ENCODE results near the gene RXFP4. TPM values are rescaled to one million over a fixed set of nuclear protein-coding genes. Genes with fewer than 3 reads are reported as not detected.

The RXFP4 gene
- total and polyA plus RNA-seq, 2 of the 13 experiments (the other 11 are each of a cell fraction or from before 2014, with no cell fraction given) = 0.38 to 1.4 TPM

DNA sequence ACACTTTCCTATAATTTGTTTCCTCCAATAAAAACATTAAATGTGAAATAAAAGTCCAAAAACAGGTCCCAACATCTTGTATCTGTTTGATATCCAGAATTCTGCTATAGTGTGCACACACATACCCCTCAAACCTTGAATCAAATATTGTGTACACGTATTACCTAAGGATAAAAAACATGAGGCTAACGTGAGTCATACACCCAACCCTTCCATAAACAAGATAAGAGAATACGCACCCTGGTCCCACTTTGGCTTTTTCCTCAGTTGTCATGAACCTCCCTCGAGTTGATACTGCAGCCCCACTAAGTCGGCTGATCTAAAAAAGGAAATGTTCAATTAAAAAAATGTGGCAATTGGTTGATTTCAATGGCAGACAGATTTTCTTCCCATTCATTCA lies 12.4 kb upstream of the RXFP4 start:
- Histone ChIP-seq H3K9me3 (ENCODE audit: low read length) (no peaks in the 10 kb centered on the region), H4K20me1 (ENCODE audit: insufficient read depth, low read length) (peaks cover 26% of the 10 kb centered on the region; the same call in 1 of the 2 replicates), H3K4me3 (replicated peaks in 1 of 3; ENCODE audit: insufficient read depth in 1 of 3, low read depth in 2 of 3, low read length in 3 of 3) (no peak overlapping the region), H3K4me1 (ENCODE audit: insufficient read depth, low read length) (peaks cover 43% of the 10 kb centered on the region), H3K36me3 (replicated peaks in 1 of 2; ENCODE audit: control insufficient read depth in 1 of 2, insufficient read depth in 2 of 2, low read length in 2 of 2) (peaks cover 15 to 73% of the 10 kb centered on the region in 2 experiments), H3K4me2 (ENCODE audit: low read depth, low read length) (no peak overlapping the region), H3K27ac (ENCODE audit: extremely low read length, insufficient read depth, low read length) (no peak overlapping the region), H3K9ac (ENCODE audit: insufficient read depth, low read depth, low read length) (no peak overlapping the region), H3K27me3 (ENCODE audit: control insufficient read depth in 1 of 2, insufficient read depth in 2 of 2, low read length in 2 of 2) (no peaks in the 10 kb centered on the region; a peak in 1 of 5 replicates), H2AFZ (ENCODE audit: low read length) (no peak overlapping the region), H3K79me2 (ENCODE audit: insufficient read depth, low read length) (peaks cover 53% of the 10 kb centered on the region)
- no TSS peak for BruUV-seq (replicated peaks)
- DNase-seq (ENCODE audit: low spot score) (no peak), ATAC-seq (no peak), FAIRE-seq (no peak)
- CTCF ChIA-PET (ENCODE audit: low intra/inter-chr PET ratio, low total read pairs) = no interaction called here
- in situ Hi-C loops (cut with HindIII; ENCODE audit: extremely low pct_ligation_motif_present, low pct_unique_long_range_greater_than_20kb) (no loop called here), intact Hi-C loops (cut with micrococcal nuclease; ENCODE audit: unreplicated experiment) (no loop called here)
- TF ChIP-seq ZNF282 (IDR thresholded peaks at IDR 0.05; ENCODE audit: partially characterized antibody) = no peak
- TF ChIP-seq MYC (CRISPR knock-in tag; IDR thresholded peaks at IDR 0.05; ENCODE audit: borderline replicate concordance) = no peak
- TF ChIP-seq, protein P1, sequence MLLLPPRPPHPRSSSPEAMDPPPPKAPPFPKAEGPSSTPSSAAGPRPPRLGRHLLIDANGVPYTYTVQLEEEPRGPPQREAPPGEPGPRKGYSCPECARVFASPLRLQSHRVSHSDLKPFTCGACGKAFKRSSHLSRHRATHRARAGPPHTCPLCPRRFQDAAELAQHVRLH (CRISPR knock-in tag; IDR thresholded peaks at IDR 0.05; ENCODE audit: borderline replicate concordance, low read depth) = no peak
- TF ChIP-seq POLR2G (IDR thresholded peaks at IDR 0.05; ENCODE audit: low read depth, low read length) = no peak
- TF ChIP-seq MIER2 (CRISPR knock-in tag; IDR thresholded peaks at IDR 0.05) = no peak
- TF ChIP-seq CEBPG (CRISPR knock-in tag; IDR thresholded peaks at IDR 0.05) = no peak
- TF ChIP-seq NR3C1 (CRISPR knock-in tag; IDR thresholded peaks at IDR 0.05) = no peak
- TF ChIP-seq MEIS2 (CRISPR knock-in tag; IDR thresholded peaks at IDR 0.05) = no peak
- no peak for TF ChIP-seq CENPT (CRISPR knock-in tag; IDR thresholded peaks at IDR 0.05; ENCODE audit: low read depth)
- no peak for TF ChIP-seq NR2F1 (CRISPR knock-in tag; IDR thresholded peaks at IDR 0.05)
- TF ChIP-seq, protein P2, sequence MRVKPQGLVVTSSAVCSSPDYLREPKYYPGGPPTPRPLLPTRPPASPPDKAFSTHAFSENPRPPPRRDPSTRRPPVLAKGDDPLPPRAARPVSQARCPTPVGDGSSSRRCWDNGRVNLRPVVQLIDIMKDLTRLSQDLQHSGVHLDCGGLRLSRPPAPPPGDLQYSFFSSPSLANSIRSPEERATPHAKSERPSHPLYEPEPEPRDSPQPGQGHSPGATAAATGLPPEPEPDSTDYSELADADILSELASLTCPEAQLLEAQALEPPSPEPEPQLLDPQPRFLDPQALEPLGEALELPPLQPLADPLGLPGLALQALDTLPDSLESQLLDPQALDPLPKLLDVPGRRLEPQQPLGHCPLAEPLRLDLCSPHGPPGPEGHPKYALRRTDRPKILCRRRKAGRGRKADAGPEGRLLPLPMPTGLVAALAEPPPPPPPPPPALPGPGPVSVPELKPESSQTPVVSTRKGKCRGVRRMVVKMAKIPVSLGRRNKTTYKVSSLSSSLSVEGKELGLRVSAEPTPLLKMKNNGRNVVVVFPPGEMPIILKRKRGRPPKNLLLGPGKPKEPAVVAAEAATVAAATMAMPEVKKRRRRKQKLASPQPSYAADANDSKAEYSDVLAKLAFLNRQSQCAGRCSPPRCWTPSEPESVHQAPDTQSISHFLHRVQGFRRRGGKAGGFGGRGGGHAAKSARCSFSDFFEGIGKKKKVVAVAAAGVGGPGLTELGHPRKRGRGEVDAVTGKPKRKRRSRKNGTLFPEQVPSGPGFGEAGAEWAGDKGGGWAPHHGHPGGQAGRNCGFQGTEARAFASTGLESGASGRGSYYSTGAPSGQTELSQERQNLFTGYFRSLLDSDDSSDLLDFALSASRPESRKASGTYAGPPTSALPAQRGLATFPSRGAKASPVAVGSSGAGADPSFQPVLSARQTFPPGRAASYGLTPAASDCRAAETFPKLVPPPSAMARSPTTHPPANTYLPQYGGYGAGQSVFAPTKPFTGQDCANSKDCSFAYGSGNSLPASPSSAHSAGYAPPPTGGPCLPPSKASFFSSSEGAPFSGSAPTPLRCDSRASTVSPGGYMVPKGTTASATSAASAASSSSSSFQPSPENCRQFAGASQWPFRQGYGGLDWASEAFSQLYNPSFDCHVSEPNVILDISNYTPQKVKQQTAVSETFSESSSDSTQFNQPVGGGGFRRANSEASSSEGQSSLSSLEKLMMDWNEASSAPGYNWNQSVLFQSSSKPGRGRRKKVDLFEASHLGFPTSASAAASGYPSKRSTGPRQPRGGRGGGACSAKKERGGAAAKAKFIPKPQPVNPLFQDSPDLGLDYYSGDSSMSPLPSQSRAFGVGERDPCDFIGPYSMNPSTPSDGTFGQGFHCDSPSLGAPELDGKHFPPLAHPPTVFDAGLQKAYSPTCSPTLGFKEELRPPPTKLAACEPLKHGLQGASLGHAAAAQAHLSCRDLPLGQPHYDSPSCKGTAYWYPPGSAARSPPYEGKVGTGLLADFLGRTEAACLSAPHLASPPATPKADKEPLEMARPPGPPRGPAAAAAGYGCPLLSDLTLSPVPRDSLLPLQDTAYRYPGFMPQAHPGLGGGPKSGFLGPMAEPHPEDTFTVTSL (CRISPR knock-in tag; IDR thresholded peaks at IDR 0.05; ENCODE audit: borderline replicate concordance) = no peak
- no peak for TF ChIP-seq RFXAP (CRISPR knock-in tag; IDR thresholded peaks at IDR 0.05; ENCODE audit: borderline replicate concordance)
- no peak for TF ChIP-seq ZNF564 (CRISPR knock-in tag; IDR thresholded peaks at IDR 0.05)
- no peak for TF ChIP-seq SNAPC2 (CRISPR knock-in tag; IDR thresholded peaks at IDR 0.05)
- no peak for TF ChIP-seq RXRB (CRISPR knock-in tag; IDR thresholded peaks at IDR 0.05; ENCODE audit: borderline replicate concordance)
- no peak for TF ChIP-seq HOXA9 (CRISPR knock-in tag; IDR thresholded peaks at IDR 0.05; ENCODE audit: borderline replicate concordance)
- no peak for TF ChIP-seq NFATC3 (CRISPR knock-in tag; IDR thresholded peaks at IDR 0.05)
- no peak for TF ChIP-seq TARDBP (CRISPR knock-in tag; IDR thresholded peaks at IDR 0.05)
- TF ChIP-seq ZNF414 (CRISPR knock-in tag; IDR thresholded peaks at IDR 0.05) = no peak
- 93% methylated on average over 5 of the region's 5 CpGs for WGBS (ENCODE audit: low lambda C conversion rate)
- POLR2A ChIA-PET = no interaction called here

All from HepG2 (cell line).